ENCODE results near the gene OVCH1.
"Not testable (repeated sequence)": the region's sequence is repeated elsewhere in the genome, so short reads cannot be mapped to it uniquely, and the experiment has no call there.

DNA sequence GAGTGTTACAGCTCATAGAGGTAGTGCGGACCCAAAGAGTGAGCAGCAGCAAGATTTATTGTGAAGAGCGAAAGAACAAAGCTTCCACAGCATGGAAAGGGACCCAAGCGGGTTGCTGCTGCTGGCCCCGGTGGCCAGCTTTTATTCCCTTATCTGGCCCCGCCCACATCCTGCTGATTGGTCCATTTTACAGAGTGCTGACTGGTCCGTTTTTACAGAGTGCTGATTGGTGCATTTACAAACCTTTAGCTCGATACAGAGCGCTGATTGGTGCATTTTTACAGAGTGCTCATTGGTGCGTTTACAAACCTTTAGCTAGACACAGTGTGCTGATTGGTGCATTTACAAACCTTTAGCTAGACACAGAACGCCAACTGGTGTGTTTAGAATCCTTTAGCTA is 60.7 kb downstream of the OVCH1 start:
- TF ChIP-seq POLR2A (IDR thresholded peaks at IDR 0.05; ENCODE audit: low read length); GATA1 (IDR thresholded peaks at IDR 0.05; ENCODE audit: low read depth, low read length): not testable (repeated sequence)
